Mucosa of rectum (tissue), 2 donors: ENCODE data around the gene NOCT.

ENCODE experiments used
- H3K27ac ChIP-seq, 2 donors: one replicate each; pipeline ENCODE4 v1.7.0; 2013; ENCODE audit warnings: inconsistent platforms in 2 of 2, low read depth in 2 of 2, low read length in 2 of 2
- H3K27me3 ChIP-seq, 2 donors: one replicate each; pipeline ENCODE4 v1.7.0; 2013; ENCODE audit warnings: low read length in 2 of 2; ENCODE audit not compliant: control insufficient read depth in 2 of 2, insufficient read depth in 2 of 2
- H3K36me3 ChIP-seq, 2 donors: one replicate each; pipeline ENCODE4 v1.7.0; 2013; ENCODE audit warnings: low read length in 2 of 2; ENCODE audit not compliant: control insufficient read depth in 2 of 2, insufficient read depth in 2 of 2
- H3K4me1 ChIP-seq, 2 donors: one replicate each; pipeline ENCODE4 v1.7.0; 2013; ENCODE audit warnings: low read length in 2 of 2, mild to moderate bottlenecking in 1 of 2; ENCODE audit not compliant: control insufficient read depth in 2 of 2, insufficient read depth in 2 of 2
- H3K4me3 ChIP-seq, 2 donors: one replicate each; pipeline ENCODE4 v1.7.0; 2013; ENCODE audit warnings: low read length in 2 of 2
- H3K9ac ChIP-seq, 2 donors: one replicate each; pipeline ENCODE4 v1.7.0; 2013; ENCODE audit warnings: low read length in 2 of 2, low read depth in 1 of 2, mild to moderate bottlenecking in 1 of 2
- H3K9me3 ChIP-seq, 2 donors: one replicate each; pipeline ENCODE4 v1.7.0; 2013; ENCODE audit warnings: low read length in 2 of 2; ENCODE audit not compliant: control insufficient read depth in 2 of 2
- donor health status: healthy.
- donor health status: Normal muscosa, but diverticular disease.

NOCT gene, protein sequence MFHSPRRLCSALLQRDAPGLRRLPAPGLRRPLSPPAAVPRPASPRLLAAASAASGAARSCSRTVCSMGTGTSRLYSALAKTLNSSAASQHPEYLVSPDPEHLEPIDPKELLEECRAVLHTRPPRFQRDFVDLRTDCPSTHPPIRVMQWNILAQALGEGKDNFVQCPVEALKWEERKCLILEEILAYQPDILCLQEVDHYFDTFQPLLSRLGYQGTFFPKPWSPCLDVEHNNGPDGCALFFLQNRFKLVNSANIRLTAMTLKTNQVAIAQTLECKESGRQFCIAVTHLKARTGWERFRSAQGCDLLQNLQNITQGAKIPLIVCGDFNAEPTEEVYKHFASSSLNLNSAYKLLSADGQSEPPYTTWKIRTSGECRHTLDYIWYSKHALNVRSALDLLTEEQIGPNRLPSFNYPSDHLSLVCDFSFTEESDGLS

DNA sequence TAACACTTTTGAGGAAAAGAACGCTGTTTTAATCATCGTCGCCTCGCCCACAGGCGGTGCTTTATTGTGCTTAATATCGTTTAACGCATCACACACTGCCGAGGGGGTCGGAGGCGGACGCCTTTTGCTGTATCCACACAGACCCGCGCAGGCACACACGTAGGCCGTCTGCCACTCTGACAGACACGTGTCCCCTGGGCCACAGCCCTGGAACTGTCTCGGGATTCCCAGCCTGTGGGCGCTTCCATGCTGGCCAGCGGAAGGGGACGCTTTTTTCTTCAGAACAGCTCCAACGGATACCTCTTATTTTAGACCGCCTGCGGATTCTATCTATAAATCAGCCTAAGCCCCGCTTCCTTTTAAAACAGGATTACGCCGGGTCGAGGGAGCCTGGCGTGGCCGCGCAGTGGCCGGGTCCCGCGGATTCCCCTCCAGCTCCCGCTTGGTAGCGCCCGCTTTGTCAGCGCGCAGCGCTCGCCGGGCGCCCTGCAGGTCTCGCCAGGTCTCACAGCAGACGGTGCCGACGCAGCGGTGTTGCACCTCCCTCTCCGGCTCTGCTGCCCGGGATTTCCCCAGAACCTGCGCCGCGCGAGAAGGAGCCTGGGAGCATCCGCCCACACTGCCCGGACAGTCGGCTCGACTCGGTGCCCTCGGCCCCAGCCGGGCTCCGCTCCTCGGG lies at the start of gene NOCT:
Gene NOCT (plus strand): TSS at position 513 of the 679 bp plus-strand sequence. CDS start 201 bp downstream, outside the sequence.
- Histone ChIP-seq H3K4me1 (peaks cover 8 to 28% of the 10 kb centered on the region in 2 donors), H3K27me3 (no peaks in the 10 kb centered on the region), H3K9ac (peak within 1 kb of the TSS; percentile 42 to 73), H3K9me3 (no peaks in the 10 kb centered on the region), H3K36me3 (no peaks in the 10 kb centered on the region), H3K27ac (peak within 1 kb of the TSS; percentile 80 to 85), H3K4me3 (peak within 1 kb of the TSS; percentile 67 to 86)

DNA sequence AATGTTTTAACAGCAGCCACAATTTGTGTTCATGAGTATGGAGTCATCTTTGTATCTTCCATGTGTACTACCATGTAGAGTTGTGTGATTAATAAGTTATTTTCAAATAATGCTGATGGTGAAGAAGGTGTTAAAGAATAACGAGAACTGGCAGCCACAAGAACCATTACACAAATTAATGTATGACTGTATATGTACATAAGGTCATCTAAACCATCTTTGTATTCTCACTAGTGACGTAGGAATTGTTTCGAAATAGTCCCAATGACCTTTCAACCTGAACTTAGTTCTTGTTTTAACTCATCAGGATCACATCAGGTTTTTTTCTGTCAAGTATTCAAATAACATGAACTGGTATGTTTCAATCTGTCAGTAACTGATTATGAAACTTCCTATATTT lies 48.3 kb upstream of the NOCT start:
- Histone ChIP-seq H3K4me3 (no peak overlapping the region), H3K9ac (no peak overlapping the region), H3K27ac (no peak overlapping the region), H3K4me1 (no peaks in the 10 kb centered on the region), H3K36me3 (no peaks in the 10 kb centered on the region), H3K9me3 (no peaks in the 10 kb centered on the region), H3K27me3 (no peaks in the 10 kb centered on the region)

DNA sequence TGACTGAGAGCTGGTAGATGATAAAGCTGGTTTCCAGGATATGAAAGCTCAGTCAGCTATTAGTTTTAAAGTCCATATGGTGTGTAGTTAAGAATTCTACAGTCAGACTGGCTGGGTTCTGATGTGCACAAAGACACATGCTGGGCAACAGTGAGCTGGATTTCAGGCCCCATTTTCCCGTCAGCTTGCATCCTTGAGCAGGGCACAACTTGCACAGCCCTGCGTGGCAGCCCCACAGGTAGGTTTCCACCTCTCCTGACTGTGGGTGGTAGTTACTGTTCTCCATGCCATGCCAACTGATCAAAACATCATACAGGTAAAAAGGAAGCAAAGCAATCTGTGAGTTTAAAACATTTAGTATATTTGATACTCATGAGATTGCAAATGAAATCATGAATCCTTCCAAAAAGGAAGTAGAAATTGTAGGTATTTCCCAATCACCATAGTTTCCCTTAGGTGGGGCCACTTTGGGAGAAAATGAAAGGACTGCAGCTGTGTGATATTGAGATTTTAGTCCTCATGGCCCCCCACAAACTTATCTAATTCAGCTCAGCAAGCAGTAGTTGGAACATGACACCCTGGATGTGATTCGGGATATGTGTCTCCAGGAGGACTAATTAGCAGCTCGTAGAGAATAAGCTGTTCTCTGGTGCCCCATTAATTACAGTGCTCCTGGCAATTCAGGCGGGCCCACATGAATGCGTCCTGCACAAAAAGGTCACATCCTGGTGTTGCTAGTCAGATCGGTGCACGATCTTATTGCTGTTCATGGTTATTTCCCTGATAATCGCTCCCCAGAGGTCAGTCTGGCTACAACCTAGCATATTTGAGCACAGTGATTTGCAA lies 42.4 kb upstream of the NOCT start:
- Histone ChIP-seq H3K9me3 (no peaks in the 10 kb centered on the region), H3K27me3 (no peaks in the 10 kb centered on the region), H3K9ac (no peak overlapping the region), H3K27ac (no peak overlapping the region), H3K4me1 (no peaks in the 10 kb centered on the region), H3K36me3 (no peaks in the 10 kb centered on the region), H3K4me3 (no peak overlapping the region)

DNA sequence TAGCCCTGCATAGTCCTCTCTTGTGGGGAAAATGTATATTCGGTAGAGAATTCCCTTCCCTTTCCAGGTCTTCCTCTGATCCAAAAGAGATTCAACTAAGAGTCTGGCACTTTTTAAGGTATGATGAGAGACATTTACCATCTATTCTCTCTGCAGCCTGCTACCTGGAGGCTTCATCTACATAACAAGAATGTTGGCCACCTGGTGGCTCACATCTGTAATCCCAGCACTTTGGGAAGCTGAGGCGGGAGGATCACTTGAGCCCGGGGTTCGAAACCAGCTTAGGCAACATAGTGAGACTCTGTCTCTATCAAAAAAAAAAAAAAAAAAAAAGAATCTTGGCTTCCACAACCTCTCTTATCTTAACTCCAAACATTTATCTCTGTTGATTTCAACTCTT lies 40.4 kb upstream of the NOCT start:
- no peaks in the 10 kb centered on the region for H3K9me3 ChIP-seq
- H3K27me3 ChIP-seq: no peaks in the 10 kb centered on the region
- H3K4me1 ChIP-seq: no peaks in the 10 kb centered on the region
- H3K9ac ChIP-seq: no peak overlapping the region
- H3K36me3 ChIP-seq: no peaks in the 10 kb centered on the region
- no peak overlapping the region for H3K27ac ChIP-seq
- H3K4me3 ChIP-seq: no peak overlapping the region

DNA sequence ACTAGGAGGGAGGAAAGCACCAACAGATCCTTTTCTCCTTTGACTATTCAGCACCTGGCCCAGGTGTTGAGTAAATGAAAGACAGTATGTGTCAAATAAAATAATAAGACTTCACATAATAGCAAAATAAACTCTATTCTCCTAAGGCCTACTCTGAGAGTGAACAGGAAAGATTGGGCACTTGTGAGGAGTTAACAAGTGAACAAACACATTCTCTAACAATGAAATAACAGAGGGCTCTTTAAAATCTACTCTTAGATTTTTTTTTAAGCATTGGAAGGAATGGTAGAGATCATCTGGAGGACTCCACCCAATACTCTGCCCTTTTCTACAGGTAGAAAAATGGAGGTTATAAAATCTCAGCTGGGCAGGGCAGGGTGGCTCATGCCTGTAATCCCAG lies 39.1 kb upstream of the NOCT start:
- no peak overlapping the region for H3K4me3 ChIP-seq
- no peaks in the 10 kb centered on the region for H3K36me3 ChIP-seq
- no peak overlapping the region for H3K27ac ChIP-seq
- no peaks in the 10 kb centered on the region for H3K27me3 ChIP-seq
- no peaks in the 10 kb centered on the region for H3K9me3 ChIP-seq
- no peak overlapping the region for H3K9ac ChIP-seq
- no peaks in the 10 kb centered on the region for H3K4me1 ChIP-seq

DNA sequence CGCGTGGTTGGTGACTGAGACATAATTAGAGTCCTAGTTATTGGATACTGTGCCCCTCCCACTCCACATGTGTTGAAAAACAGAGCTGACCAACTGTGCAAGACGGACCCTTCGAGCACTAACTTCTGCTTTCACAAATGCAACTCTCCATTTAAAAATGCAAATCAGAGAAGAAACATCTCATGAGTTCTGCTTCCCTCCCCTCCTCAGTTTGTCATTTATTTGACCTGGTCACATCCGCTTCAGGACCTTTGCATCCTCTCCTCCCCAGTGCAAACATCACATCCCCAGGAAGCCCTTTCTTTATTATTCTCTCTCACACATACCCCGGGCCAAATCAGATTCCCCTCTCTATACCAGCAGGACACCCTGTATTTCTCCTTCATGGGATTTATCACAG lies 38.1 kb upstream of the NOCT start:
- H3K9ac ChIP-seq: no peak overlapping the region
- no peak overlapping the region for H3K4me3 ChIP-seq
- H3K27ac ChIP-seq: no peak overlapping the region
- no peaks in the 10 kb centered on the region for H3K27me3 ChIP-seq
- H3K4me1 ChIP-seq: no peaks in the 10 kb centered on the region
- no peaks in the 10 kb centered on the region for H3K9me3 ChIP-seq
- no peaks in the 10 kb centered on the region for H3K36me3 ChIP-seq

DNA sequence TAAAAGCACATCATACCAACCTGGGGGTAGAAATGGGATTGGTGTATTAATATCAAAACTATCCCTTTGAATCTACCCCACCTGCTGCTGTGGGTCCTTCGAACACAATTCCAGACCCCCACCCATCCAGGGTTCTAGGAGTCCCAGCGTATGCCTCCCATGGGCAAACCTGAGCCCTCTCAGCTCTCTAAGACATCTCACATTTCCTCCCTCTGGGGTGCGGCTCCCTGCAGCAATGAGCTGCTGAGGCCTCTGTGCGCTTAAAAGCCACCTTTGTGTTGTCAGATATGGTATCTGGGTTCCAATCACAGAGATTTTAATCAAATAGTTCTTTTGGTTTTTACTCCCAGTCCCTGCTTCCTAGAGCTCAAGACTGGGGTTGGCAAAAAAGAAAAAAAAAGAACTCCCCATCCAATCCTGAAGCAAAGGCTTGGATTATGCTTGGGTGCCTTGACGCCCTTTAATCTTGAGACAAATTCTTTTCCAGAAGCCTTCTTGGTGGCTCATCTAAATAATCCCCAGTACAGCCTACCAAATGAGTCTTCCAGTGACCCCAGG lies 37.5 kb upstream of the NOCT start:
- Histone ChIP-seq H3K27ac (no peak overlapping the region), H3K27me3 (no peaks in the 10 kb centered on the region), H3K4me1 (no peaks in the 10 kb centered on the region), H3K36me3 (no peaks in the 10 kb centered on the region), H3K4me3 (no peak overlapping the region), H3K9ac (no peak overlapping the region), H3K9me3 (no peaks in the 10 kb centered on the region)

DNA sequence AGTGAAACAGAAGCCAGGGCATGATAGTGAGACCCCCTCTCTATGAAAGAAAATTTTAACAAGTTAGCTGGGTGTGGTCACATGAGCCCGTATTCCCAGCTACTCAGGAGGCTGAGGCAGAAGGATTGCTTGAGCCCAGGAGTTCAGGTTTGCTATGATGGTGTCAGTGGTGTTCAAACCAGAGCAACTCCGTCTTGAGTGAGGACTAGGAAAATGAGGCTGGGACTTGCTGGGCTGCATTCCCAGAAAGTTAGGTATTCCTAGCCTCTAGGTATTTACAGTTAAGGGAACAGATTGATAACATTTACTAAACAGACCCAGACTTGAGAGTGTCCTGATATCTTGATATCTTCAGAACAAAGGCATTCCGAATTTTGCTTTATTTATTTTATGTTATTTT lies 37.0 kb upstream of the NOCT start:
- Histone ChIP-seq H3K36me3 (no peaks in the 10 kb centered on the region), H3K4me1 (no peaks in the 10 kb centered on the region), H3K27ac (no peak overlapping the region), H3K4me3 (no peak overlapping the region), H3K9me3 (no peaks in the 10 kb centered on the region), H3K9ac (no peak overlapping the region), H3K27me3 (no peaks in the 10 kb centered on the region)

DNA sequence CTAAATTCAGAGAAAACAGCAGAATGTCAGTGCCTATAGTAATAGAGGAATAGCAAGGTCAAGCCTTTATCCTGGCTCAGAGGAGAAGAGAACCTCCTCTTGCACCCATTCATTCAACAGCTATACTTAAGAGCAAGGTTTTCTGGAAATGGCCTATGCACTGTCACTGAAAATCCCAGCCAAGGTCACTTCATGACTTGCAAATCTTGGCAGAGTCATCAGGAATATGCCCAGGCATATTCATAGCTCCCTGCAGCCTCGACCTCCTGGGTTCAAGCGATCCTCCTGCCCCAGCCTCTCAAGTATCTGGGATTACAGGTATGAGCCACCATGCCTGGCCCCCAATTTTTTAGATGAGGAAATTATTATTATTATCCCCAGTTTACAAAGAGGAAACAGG lies 35.8 kb upstream of the NOCT start:
- no peaks in the 10 kb centered on the region for H3K36me3 ChIP-seq
- no peaks in the 10 kb centered on the region for H3K27me3 ChIP-seq
- H3K27ac ChIP-seq: no peak overlapping the region
- H3K9me3 ChIP-seq: no peaks in the 10 kb centered on the region
- H3K4me3 ChIP-seq: no peak overlapping the region
- no peak overlapping the region for H3K9ac ChIP-seq
- no peaks in the 10 kb centered on the region for H3K4me1 ChIP-seq
